Body of pancreas (tissue), 4 donors: ENCODE data around the gene LAIR1.

Source experiments
- POLR2A ChIP-seq, 3 donors: fragments of 450-650 bp; IDR thresholded peaks; one replicate each; pipeline ENCODE4 v1.6.1; 2016; ENCODE audit warnings: antibody characterized with exemption in 3 of 3, mild to moderate bottlenecking in 2 of 3
- TF ChIP-seq, protein P1 (sequence below), 7 experiments: fragments of 450-650 bp in 4 of 7; fragments of 200-600 bp in 3 of 7; sonication (generic) in 3 of 7; IDR thresholded peaks; one replicate each; pipeline ENCODE4 v1.5.1; 2016 to 2019; ENCODE audit warnings: antibody characterized with exemption in 7 of 7

DNA sequence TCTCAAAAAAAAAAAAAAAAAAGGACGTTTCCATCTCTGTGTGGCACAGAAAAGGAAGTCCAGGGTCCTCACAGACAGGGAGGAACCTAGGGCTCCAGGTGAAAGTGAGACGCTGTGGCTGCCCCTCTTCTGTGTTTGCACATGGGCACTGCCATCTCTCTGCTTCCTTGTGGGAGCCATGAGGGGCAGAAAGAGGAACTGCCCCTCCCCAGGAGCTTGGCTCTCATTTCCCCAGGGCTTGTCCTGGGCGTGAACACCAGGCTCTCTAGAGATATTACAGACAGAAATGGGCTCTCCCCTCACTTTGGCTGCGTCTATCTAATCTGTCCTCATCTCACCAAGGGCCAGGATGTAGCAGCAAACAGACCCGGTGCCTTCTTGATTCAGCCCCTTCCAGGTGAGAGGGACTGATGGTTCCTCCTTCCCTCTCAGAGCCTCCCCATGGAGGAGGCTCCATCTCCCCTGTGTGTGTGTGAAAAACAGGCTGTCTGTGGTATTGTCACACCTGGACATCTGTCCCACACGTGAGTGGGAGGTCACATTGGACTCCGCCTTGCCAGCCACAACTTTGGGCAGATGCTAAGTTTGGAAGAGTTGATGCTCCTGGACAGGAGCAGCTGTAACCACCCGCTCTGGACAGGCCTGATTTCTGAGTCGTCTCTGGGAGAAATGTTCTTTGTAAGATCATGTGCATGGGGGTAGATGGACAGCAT is 24.9 kb downstream of the LAIR1 start:
- TF ChIP-seq, protein P1, sequence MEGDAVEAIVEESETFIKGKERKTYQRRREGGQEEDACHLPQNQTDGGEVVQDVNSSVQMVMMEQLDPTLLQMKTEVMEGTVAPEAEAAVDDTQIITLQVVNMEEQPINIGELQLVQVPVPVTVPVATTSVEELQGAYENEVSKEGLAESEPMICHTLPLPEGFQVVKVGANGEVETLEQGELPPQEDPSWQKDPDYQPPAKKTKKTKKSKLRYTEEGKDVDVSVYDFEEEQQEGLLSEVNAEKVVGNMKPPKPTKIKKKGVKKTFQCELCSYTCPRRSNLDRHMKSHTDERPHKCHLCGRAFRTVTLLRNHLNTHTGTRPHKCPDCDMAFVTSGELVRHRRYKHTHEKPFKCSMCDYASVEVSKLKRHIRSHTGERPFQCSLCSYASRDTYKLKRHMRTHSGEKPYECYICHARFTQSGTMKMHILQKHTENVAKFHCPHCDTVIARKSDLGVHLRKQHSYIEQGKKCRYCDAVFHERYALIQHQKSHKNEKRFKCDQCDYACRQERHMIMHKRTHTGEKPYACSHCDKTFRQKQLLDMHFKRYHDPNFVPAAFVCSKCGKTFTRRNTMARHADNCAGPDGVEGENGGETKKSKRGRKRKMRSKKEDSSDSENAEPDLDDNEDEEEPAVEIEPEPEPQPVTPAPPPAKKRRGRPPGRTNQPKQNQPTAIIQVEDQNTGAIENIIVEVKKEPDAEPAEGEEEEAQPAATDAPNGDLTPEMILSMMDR (IDR thresholded peaks at IDR 0.05), result no peak
- TF ChIP-seq POLR2A (IDR thresholded peaks at IDR 0.05), result no peak
